Mesendoderm (in vitro differentiated cells): ENCODE results near the gene GCLM. TPM values are rescaled to one million over a fixed set of nuclear protein-coding genes. Genes with fewer than 3 reads are reported as not detected.
A peak's percentile ranks its signal among the peaks of the same experiment; 100 is the strongest.
"Not testable (repeated sequence)": the region's sequence is repeated elsewhere in the genome, so short reads cannot be mapped to it uniquely, and the experiment has no call there.

Experiments used
- DNase-seq: peaks from one replicate; pipeline ENCODE4 v3.0.0; 2013
- H2AK5ac ChIP-seq: 2 replicates; pipeline ENCODE4 v1.6.1; 2013; ENCODE audit warnings: low read length, inconsistent platforms
- H2BK120ac ChIP-seq: 2 replicates; pipeline ENCODE4 v1.6.1; 2013; ENCODE audit warnings: low read depth, mild to moderate bottlenecking, low read length, moderate library complexity, mixed read lengths
- H2BK15ac ChIP-seq: replicated peaks from 2 replicates; pipeline ENCODE4 v1.6.1; 2013; ENCODE audit warnings: low read depth, mild to moderate bottlenecking, moderate library complexity
- H2BK5ac ChIP-seq: 2 replicates; pipeline ENCODE4 v1.6.1; 2013; ENCODE audit warnings: low read length, inconsistent platforms
- H3K18ac ChIP-seq: 2 replicates; pipeline ENCODE4 v1.6.1; 2013; ENCODE audit warnings: mild to moderate bottlenecking, low read length, mixed read lengths
- H3K23ac ChIP-seq: one replicate; pipeline ENCODE4 v1.6.1; 2013; ENCODE audit warnings: low read length
- H3K27ac ChIP-seq: 2 replicates; pipeline ENCODE4 v1.5.1; 2013; ENCODE audit warnings: low read depth, mild to moderate bottlenecking, inconsistent platforms, low read length, moderate library complexity
- H3K27me3 ChIP-seq: 2 replicates; pipeline ENCODE4 v1.6.1; 2013; ENCODE audit warnings: low read length, control low read depth, mild to moderate bottlenecking, inconsistent platforms; ENCODE audit not compliant: insufficient read depth, poor library complexity
- H3K36me3 ChIP-seq: 2 replicates; pipeline ENCODE4 v1.6.1; 2013; ENCODE audit warnings: low read length, inconsistent platforms; ENCODE audit not compliant: control insufficient read depth, insufficient read depth
- H3K4ac ChIP-seq: one replicate; pipeline ENCODE4 v1.6.1; 2013; ENCODE audit warnings: low read depth, mild to moderate bottlenecking, low read length, moderate library complexity
- H3K4me1 ChIP-seq: 2 replicates; pipeline ENCODE4 v1.6.1; 2013; ENCODE audit warnings: low read depth, low read length, inconsistent platforms; ENCODE audit not compliant: control insufficient read depth
- H3K4me2 ChIP-seq: 2 replicates; pipeline ENCODE4 v1.6.1; 2013; ENCODE audit warnings: low read length
- H3K4me3 ChIP-seq: 2 replicates; pipeline ENCODE4 v1.5.1; 2013; ENCODE audit warnings: mild to moderate bottlenecking, low read length
- H3K56ac ChIP-seq: one replicate; pipeline ENCODE4 v1.6.1; 2013; ENCODE audit warnings: low read length
- H3K79me1 ChIP-seq: 2 replicates; pipeline ENCODE4 v1.6.1; 2013; ENCODE audit warnings: low read length, inconsistent platforms
- H3K79me2 ChIP-seq: 2 replicates; pipeline ENCODE4 v1.6.1; 2013; ENCODE audit warnings: mild to moderate bottlenecking, low read length; ENCODE audit not compliant: control insufficient read depth, insufficient read depth
- H3K9ac ChIP-seq: 2 replicates; pipeline ENCODE4 v1.6.1; 2013; ENCODE audit warnings: low read length, inconsistent platforms
- H4K5ac ChIP-seq: one replicate; pipeline ENCODE4 v1.6.1; 2013; ENCODE audit warnings: low read length
- H4K8ac ChIP-seq: one replicate; pipeline ENCODE4 v1.6.1; 2013; ENCODE audit warnings: low read depth, mild to moderate bottlenecking, control low read depth, low read length, moderate library complexity
- WGBS: extraction: QIAGEN DNeasy Blood & Tissue Kit; methylation state at CpG from one replicate; pipeline ENCODE4 v1.1.7; 2013; ENCODE audit warnings: low lambda C conversion rate, missing lambda C conversion rate; ENCODE audit not compliant: insufficient coverage; ENCODE audit errors: extremely low coverage; 5-methylcytosine and 5-hydroxymethylcytosine counted together
- polyA plus RNA-seq, 2 experiments: library from polyadenylated mRNA; stranded (reverse); fragments of 200-250 nt; gene quantifications; one replicate each; pipeline ENCODE4 v1.2.3, GENCODE V29; 2013

GCLM gene
- 10.8 TPM for polyA plus RNA-seq (2013, experiment 1 of 2)
- 11.9 TPM for polyA plus RNA-seq (2013, experiment 2 of 2)

GRCh38 chr1:93909146-93910050 lies at the start of gene GCLM:
GCLM (minus strand) TSS chr1:93909430; CDS start chr1:93909163, 267 bp downstream.
- H4K8ac ChIP-seq: no peak within 1 kb of the TSS
- H2BK120ac ChIP-seq: no peak within 1 kb of the TSS
- H3K56ac ChIP-seq: peak within 1 kb of the TSS; percentile 91
- peak within 1 kb of the TSS; percentile 82 for H3K4me3 ChIP-seq
- H3K27me3 ChIP-seq: no peaks in the 10 kb centered on the region
- H3K79me1 ChIP-seq: peaks cover 7% of the 10 kb centered on the region
- H3K36me3 ChIP-seq: no peaks in the 10 kb centered on the region
- peak within 1 kb of the TSS; percentile 86 for H3K18ac ChIP-seq
- H2BK5ac ChIP-seq: no peak within 1 kb of the TSS
- peaks cover 5% of the 10 kb centered on the region for H3K79me2 ChIP-seq
- WGBS: no CpG with 5 or more reads among the region's 102 CpGs
- H4K5ac ChIP-seq: no peak within 1 kb of the TSS
- H3K4me2 ChIP-seq: peak within 1 kb of the TSS; percentile 88
- no peaks in the 10 kb centered on the region for H3K4me1 ChIP-seq
- peak; percentile 95 for DNase-seq
- peak within 1 kb of the TSS; percentile 91 for H3K23ac ChIP-seq
- peak within 1 kb of the TSS; percentile 85 for H3K4ac ChIP-seq
- H2BK15ac ChIP-seq: no peak within 1 kb of the TSS
- no peak within 1 kb of the TSS for H2AK5ac ChIP-seq
- peak within 1 kb of the TSS; percentile 84 for H3K9ac ChIP-seq
- H3K27ac ChIP-seq: peak within 1 kb of the TSS; percentile 83

GRCh38 chr1:93958726-93959100 lies 49.5 kb upstream of the GCLM start:
- Histone ChIP-seq H3K79me1 (no peaks in the 10 kb centered on the region), H3K36me3 (no peaks in the 10 kb centered on the region), H3K4me1 (no peaks in the 10 kb centered on the region), H2AK5ac (no peak overlapping the region), H3K4me2 (no peak overlapping the region), H2BK5ac (no peak overlapping the region), H3K18ac (no peak overlapping the region), H2BK15ac (no peak overlapping the region), H3K23ac (no peak overlapping the region), H3K79me2 (no peaks in the 10 kb centered on the region), H4K5ac (no peak overlapping the region), H3K27ac (no peak overlapping the region), H3K4ac (no peak overlapping the region), H2BK120ac (no peak overlapping the region), H3K56ac (no peak overlapping the region), H3K4me3 (no peak overlapping the region), H3K9ac (no peak overlapping the region), H4K8ac (no peak overlapping the region), H3K27me3 (no peaks in the 10 kb centered on the region)
- no peak for DNase-seq
- no CpG with 5 or more reads among the region's 1 CpG for WGBS

- WGBS: no CpG with 5 or more reads among the region's 1 CpG
These were observed 48.9 kb upstream of the GCLM start for GRCh38 chr1:93958032-93958725.

GRCh38 chr1:93955765-93956164 lies 46.5 kb upstream of the GCLM start:
- WGBS: no CpG with 5 or more reads among the region's 1 CpG
- Histone ChIP-seq H3K18ac (no peak overlapping the region), H3K23ac (no peak overlapping the region), H3K36me3 (no peaks in the 10 kb centered on the region), H3K79me2 (no peaks in the 10 kb centered on the region), H3K4me3 (no peak overlapping the region), H3K4me2 (no peak overlapping the region), H3K4ac (no peak overlapping the region), H3K56ac (no peak overlapping the region), H3K27ac (no peak overlapping the region), H3K27me3 (no peaks in the 10 kb centered on the region), H4K5ac (no peak overlapping the region), H2AK5ac (no peak overlapping the region), H3K9ac (no peak overlapping the region), H2BK5ac (no peak overlapping the region), H3K4me1 (no peaks in the 10 kb centered on the region), H2BK120ac (no peak overlapping the region), H2BK15ac (no peak overlapping the region), H3K79me1 (no peaks in the 10 kb centered on the region), H4K8ac (no peak overlapping the region)
- DNase-seq: no peak

More at GRCh38 chr1:93958032-93958725, 48.9 kb upstream of the GCLM start:
- H2BK5ac ChIP-seq: no peak overlapping the region
- no peak overlapping the region for H2BK120ac ChIP-seq
- H2AK5ac ChIP-seq: no peak overlapping the region
- no peak overlapping the region for H3K23ac ChIP-seq
- H3K79me1 ChIP-seq: no peaks in the 10 kb centered on the region
- no peak for DNase-seq
- no peak overlapping the region for H3K18ac ChIP-seq
- no peak overlapping the region for H4K8ac ChIP-seq
- no peaks in the 10 kb centered on the region for H3K27me3 ChIP-seq
- no peak overlapping the region for H2BK15ac ChIP-seq
- no peak overlapping the region for H4K5ac ChIP-seq
- H3K79me2 ChIP-seq: no peaks in the 10 kb centered on the region
- no peak overlapping the region for H3K56ac ChIP-seq
- no peak overlapping the region for H3K4me3 ChIP-seq
- no peak overlapping the region for H3K4ac ChIP-seq
- no peaks in the 10 kb centered on the region for H3K36me3 ChIP-seq
- H3K27ac ChIP-seq: no peak overlapping the region
- no peak overlapping the region for H3K9ac ChIP-seq
- no peak overlapping the region for H3K4me2 ChIP-seq
- H3K4me1 ChIP-seq: no peaks in the 10 kb centered on the region

GRCh38 chr1:93947002-93947686 lies 37.9 kb upstream of the GCLM start:
- DNase-seq, H4K8ac ChIP-seq, H2BK120ac ChIP-seq, H3K36me3 ChIP-seq, H4K5ac ChIP-seq, H2AK5ac ChIP-seq, H3K56ac ChIP-seq, H2BK5ac ChIP-seq, H3K27ac ChIP-seq, H3K4me3 ChIP-seq, H2BK15ac ChIP-seq, H3K79me2 ChIP-seq, H3K27me3 ChIP-seq, H3K4ac ChIP-seq, H3K9ac ChIP-seq, H3K4me2 ChIP-seq, H3K18ac ChIP-seq, H3K79me1 ChIP-seq, H3K23ac ChIP-seq, H3K4me1 ChIP-seq: not testable (repeated sequence)
- WGBS: no CpG with 5 or more reads among the region's 2 CpGs
